Endothelial cell of umbilical vein (primary cell): ENCODE measurements around the gene H3-3A. TPM values are rescaled to one million over a fixed set of nuclear protein-coding genes. Genes with fewer than 3 reads are reported as not detected.

Experiments used
- BruUV-seq: library from RNA; stranded (reverse); fragments of 400-500 nt; replicated peaks from 2 replicates; lab custom pipeline; 2021; lab: Mats Ljungman, UMichigan
- CTCF ChIA-PET: fragments of 300-600, 350-600 bp; sonication (Branson Sonifier 250); formaldehyde crosslinking; loops from one replicate; lab custom pipeline; 2021; ENCODE audit warnings: antibody characterized with exemption, inconsistent platforms; lab: Charles Lee
- POLR2A ChIA-PET: fragments of 300-600, 350-600 bp; sonication (Branson Sonifier 250); formaldehyde crosslinking; loops from one replicate; lab custom pipeline; 2021; ENCODE audit warnings: antibody characterized with exemption, inconsistent platforms; lab: Charles Lee
- DNase-seq: peaks from one replicate; pipeline ENCODE4 v3.0.0-alpha.2; 2011; ENCODE audit warnings: low read depth, low spot score
- FAIRE-seq: peaks from 2 replicates; lab custom pipeline; 2011; peaks lifted over from hg19 to GRCh38; lab: Jason Lieb, UNC
- H2AFZ ChIP-seq: 2 replicates; pipeline ENCODE4 v1.6.0; 2012; ENCODE audit warnings: low read depth, low read length, control low read depth, inconsistent platforms
- H3K27ac ChIP-seq: 2 replicates; pipeline ENCODE4 v1.5.1; 2011; ENCODE audit warnings: low read depth, mild to moderate bottlenecking, control low read depth, low read length, moderate library complexity; ENCODE audit not compliant: insufficient read depth
- H3K27me3 ChIP-seq, 2 experiments: 2 replicates each; pipeline versions ENCODE4 v1.6.0 to v1.6.1; 2011; ENCODE audit warnings: low read length in 2 of 2, mixed read lengths in 1 of 2; ENCODE audit not compliant: control insufficient read depth in 2 of 2, insufficient read depth in 2 of 2
- H3K36me3 ChIP-seq, 2 experiments: 2 replicates in 1 of 2; 3 replicates in 1 of 2; pipeline ENCODE4 v1.5.1; 2011; ENCODE audit warnings: low read length in 2 of 2, mild to moderate bottlenecking in 1 of 2, moderate library complexity in 1 of 2; ENCODE audit not compliant: control insufficient read depth in 2 of 2, insufficient read depth in 2 of 2; ENCODE audit errors: extremely low read depth in 1 of 2
- H3K4me1 ChIP-seq: 3 replicates; pipeline ENCODE4 v1.5.1; 2011; ENCODE audit warnings: mild to moderate bottlenecking, low read length; ENCODE audit not compliant: control insufficient read depth, insufficient read depth; ENCODE audit errors: extremely low read depth
- H3K4me2 ChIP-seq: 2 replicates; pipeline ENCODE4 v1.6.1; 2011; ENCODE audit warnings: low read length, control low read depth, mixed read lengths; ENCODE audit not compliant: insufficient read depth
- H3K4me3 ChIP-seq, 3 experiments: fragments of 200-600 bp in 1 of 3; sonication (generic), shearing (Covaris generic) in 1 of 3; replicated peaks in 1 of 3; 2 replicates each; pipeline ENCODE4 v1.5.1; 2011 to 2016; ENCODE audit warnings: control low read depth in 3 of 3, low read length in 3 of 3, mild to moderate bottlenecking in 2 of 3, inconsistent platforms in 1 of 3, low read depth in 1 of 3, moderate library complexity in 1 of 3; ENCODE audit not compliant: insufficient read depth in 1 of 3
- H3K79me2 ChIP-seq: 2 replicates; pipeline ENCODE4 v1.6.0; 2012; ENCODE audit warnings: low read length, inconsistent platforms; ENCODE audit not compliant: control insufficient read depth, insufficient read depth
- H3K9ac ChIP-seq: replicated peaks from 2 replicates; pipeline ENCODE3; 2011; ENCODE audit warnings: low read length, control low read depth; ENCODE audit not compliant: insufficient read depth; ENCODE audit errors: extremely low read depth
- H3K9me1 ChIP-seq: replicated peaks from 3 replicates; pipeline ENCODE4 v1.6.0; 2011; ENCODE audit warnings: mild to moderate bottlenecking, low read length; ENCODE audit not compliant: control insufficient read depth, insufficient read depth; ENCODE audit errors: extremely low read depth
- H3K9me3 ChIP-seq: replicated peaks from 2 replicates; pipeline ENCODE4 v1.5.1; 2012; ENCODE audit warnings: low read length, inconsistent platforms; ENCODE audit not compliant: control insufficient read depth, insufficient read depth
- H4K20me1 ChIP-seq: replicated peaks from 2 replicates; pipeline ENCODE3; 2011; ENCODE audit warnings: mild to moderate bottlenecking, low read length; ENCODE audit not compliant: control insufficient read depth, insufficient read depth; ENCODE audit errors: extremely low read depth
- CTCF ChIP-seq, 2 donors: IDR thresholded peaks; 1 replicate in 1 of 2; 2 replicates in 1 of 2; pipeline ENCODE4 v1.5.1; 2011; ENCODE audit warnings: low read length in 2 of 2, mild to moderate bottlenecking in 2 of 2, moderate library complexity in 2 of 2, control low read depth in 1 of 2, inconsistent platforms in 1 of 2, low read depth in 1 of 2; ENCODE audit not compliant: insufficient read depth in 1 of 2; ENCODE audit errors: extremely low read depth in 1 of 2
- EZH2 ChIP-seq: IDR thresholded peaks from 2 replicates; pipeline ENCODE4 v1.6.1; 2012; ENCODE audit warnings: borderline replicate concordance, low read depth, mild to moderate bottlenecking, moderate library complexity, low read length, inconsistent platforms; ENCODE audit not compliant: severe bottlenecking
- FOS ChIP-seq: IDR thresholded peaks from 2 replicates; pipeline ENCODE4 v1.6.1; 2011; ENCODE audit warnings: mild to moderate bottlenecking, low read length, moderate library complexity, borderline replicate concordance; ENCODE audit not compliant: insufficient read depth
- GATA2 ChIP-seq: IDR thresholded peaks from 2 replicates; pipeline ENCODE4 v1.7.0; 2011; ENCODE audit warnings: low read depth, mild to moderate bottlenecking, moderate library complexity, mixed read lengths, low read length; ENCODE audit not compliant: insufficient read length, insufficient read depth
- JUN ChIP-seq: IDR thresholded peaks from 2 replicates; pipeline ENCODE4 v1.6.1; 2011; ENCODE audit warnings: borderline replicate concordance, low read depth; ENCODE audit not compliant: insufficient read length, insufficient read depth
- MAX ChIP-seq: IDR thresholded peaks from 2 replicates; pipeline ENCODE4 v1.6.1; 2011; ENCODE audit not compliant: insufficient read depth, insufficient read length
- MYC ChIP-seq: IDR thresholded peaks from one replicate; pipeline ENCODE4 v1.6.1; 2011; ENCODE audit warnings: mild to moderate bottlenecking, low read depth, low read length
- POLR2A ChIP-seq: IDR thresholded peaks from 2 replicates; pipeline ENCODE4 v1.6.1; 2012; ENCODE audit warnings: low read depth, mild to moderate bottlenecking, control low read depth, low read length
- POLR2AphosphoS5 ChIP-seq: IDR thresholded peaks from 2 replicates; pipeline ENCODE4 v1.6.1; 2012; ENCODE audit warnings: low read depth, mild to moderate bottlenecking, control low read depth, low read length, moderate library complexity; ENCODE audit not compliant: insufficient read depth
- dilution Hi-C: fragments of 300-500 bp; cut with MboI; formaldehyde crosslinking; loops from one replicate; pipeline ENCODE4 v1.15.0; 2019; ENCODE audit warnings: low sequenced_read_pairs; ENCODE audit not compliant: extremely low pct_ligation_motif_present
- intact Hi-C: fragments of 100-400 bp; cut with micrococcal nuclease; formaldehyde crosslinking; loops from one replicate; pipeline ENCODE4 v1.10.0; 2022
- polyA plus RNA-seq, 4 experiments: library from polyadenylated mRNA; depleted of rRNA in 3 of 4; stranded (reverse) in 3 of 4; unstranded in 1 of 4; fragments of >200 nt; gene quantifications; 2 replicates each; pipeline versions ENCODE4 v1.2.1 to v1.2.3, GENCODE V29; 2011 to 2012; ENCODE audit warnings: missing spikeins in 1 of 4
- total RNA-seq: library from RNA; stranded (reverse); gene quantifications from 2 replicates; pipeline ENCODE4 v1.2.3, GENCODE V29; 2021

Gene H3-3A
- total and polyA plus RNA-seq, 2 donors (not counting 3 experiments of a cell fraction or from before 2014, with no cell fraction given) = 426 to 477 TPM

GRCh38 chr1:226112626-226113025 is 50.1 kb downstream of the H3-3A start:
- ChIA-PET POLR2A (no interaction called here), CTCF (interaction anchor here (3.1 to 6.4 kb wide), 2 partner anchors 13 to 47 kb away, joined by 13 to 55 read pairs; no protein-coding TSS in a partner anchor)
- H3K9me1 ChIP-seq = no peaks in the 10 kb centered on the region
- DNase-seq (no peak), FAIRE-seq (no peak)
- no peak overlapping the region for H2AFZ ChIP-seq
- BruUV-seq = no TSS peak
- H3K27ac ChIP-seq = no peak overlapping the region
- peaks cover 0 to 2% of the 10 kb centered on the region in 2 experiments for H3K27me3 ChIP-seq
- dilution Hi-C loops = no loop called here
- no peak overlapping the region for H3K4me2 ChIP-seq
- H3K36me3 ChIP-seq = no peaks in the 10 kb centered on the region
- H3K4me3 ChIP-seq = no peak overlapping the region
- H4K20me1 ChIP-seq = no peaks in the 10 kb centered on the region
- peaks cover 13% of the 10 kb centered on the region for H3K4me1 ChIP-seq
- TF ChIP-seq CTCF (IDR thresholded peaks at IDR 0.05; ENCODE audit: extremely low read depth in 1 of 2, insufficient read depth in 1 of 2, low read depth in 1 of 2, low read length in 2 of 2) (no peak), POLR2AphosphoS5 (no peak), EZH2 (no peak), MAX (no peak), JUN (no peak), GATA2 (no peak), POLR2A (no peak), MYC (no peak), FOS (no peak)
- no peaks in the 10 kb centered on the region for H3K9me3 ChIP-seq
- H3K79me2 ChIP-seq = no peaks in the 10 kb centered on the region
- no peak overlapping the region for H3K9ac ChIP-seq
- intact Hi-C loops = no loop called here
